ENCODE measurements around the gene KRTAP10-1. TPM values are rescaled to one million over a fixed set of nuclear protein-coding genes. Genes with fewer than 3 reads are reported as not detected.

The KRTAP10-1 gene
- total RNA-seq, 2 experiments from 2014 or later: not detected

DNA sequence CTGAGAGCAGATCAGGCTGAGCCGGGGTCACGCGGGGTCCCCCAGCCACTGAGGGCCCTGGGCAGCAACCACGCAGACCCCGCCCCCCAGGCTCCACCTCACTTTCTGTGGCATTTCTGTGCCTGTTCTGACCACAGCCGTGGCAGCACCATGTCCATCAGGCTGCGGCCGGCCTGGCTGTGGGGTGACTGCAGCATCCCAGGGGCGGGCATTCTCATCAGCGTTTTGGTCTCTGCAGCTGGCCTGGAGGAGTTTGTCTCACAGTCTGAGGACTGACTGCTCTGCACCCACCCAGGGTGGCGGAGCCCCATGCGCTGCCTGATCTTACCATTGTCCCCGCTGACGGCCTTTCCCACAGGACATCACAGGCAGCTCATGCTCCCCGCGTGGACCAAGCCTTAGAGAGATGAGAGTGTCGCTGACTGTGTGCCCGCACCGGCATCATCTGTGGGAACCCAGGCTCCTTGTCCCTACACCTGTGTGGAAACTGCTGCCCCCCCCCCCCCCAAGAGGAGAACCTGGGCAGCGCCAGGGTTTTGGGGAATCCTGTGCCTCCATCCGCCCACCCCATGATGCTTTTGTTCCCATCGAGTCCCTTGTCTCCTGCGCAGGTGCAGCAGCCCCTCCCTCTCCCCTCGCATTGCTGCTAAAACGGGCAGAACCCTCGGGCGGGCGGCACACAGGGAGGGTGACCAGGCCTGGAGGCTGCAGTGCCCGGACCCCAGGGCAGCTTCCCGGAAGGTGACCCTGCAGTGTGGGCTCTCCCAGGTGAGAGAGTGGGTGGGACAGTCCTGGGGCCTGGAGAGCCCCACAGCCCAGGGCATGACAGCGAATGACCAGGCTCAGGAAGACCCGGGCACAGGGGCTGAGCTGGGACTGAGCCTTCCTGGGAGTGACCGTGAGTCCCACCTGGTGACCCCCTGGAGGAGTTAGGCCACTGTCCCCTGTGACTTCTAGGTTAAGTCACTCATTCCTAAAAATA is 1.8 kb downstream of the KRTAP10-1 start:
- CTCF ChIA-PET: no interaction called here
- no peak for DNase-seq
- Mint-ChIP-seq H3K4me1 (ENCODE audit: low read depth) (no peaks in the 10 kb centered on the region), H3K27ac (no peak overlapping the region), H3K4me3 (no peak overlapping the region), H3K36me3 (no peaks in the 10 kb centered on the region), H3K27me3 (peaks cover 1% of the 10 kb centered on the region), H3K9me3 (no peaks in the 10 kb centered on the region)
- intact Hi-C loops (cut with micrococcal nuclease): no loop called here
- POLR2A ChIA-PET: no interaction called here

- peaks cover 1% of the 10 kb centered on the region for H3K27me3 Mint-ChIP-seq
- no peak overlapping the region for H3K4me3 Mint-ChIP-seq
- intact Hi-C loops (cut with micrococcal nuclease): no loop called here
- ChIA-PET CTCF (interaction anchor here (0.6 to 1.0 kb wide), 2 partner anchors 25 to 32 kb away, joined by 5 to 6 read pairs; no protein-coding TSS in a partner anchor), POLR2A (no interaction called here)
- DNase-seq: peak; percentile 3
- no peaks in the 10 kb centered on the region for H3K4me1 Mint-ChIP-seq (ENCODE audit: low read depth)
- no peaks in the 10 kb centered on the region for H3K36me3 Mint-ChIP-seq
- no peaks in the 10 kb centered on the region for H3K9me3 Mint-ChIP-seq
- H3K27ac Mint-ChIP-seq: no peak overlapping the region
These were observed 4.0 kb downstream of the KRTAP10-1 start for GRCh38 chr21:44535963-44536362.

- H3K9me3 Mint-ChIP-seq: no peaks in the 10 kb centered on the region
- H3K27me3 Mint-ChIP-seq: no peaks in the 10 kb centered on the region
- ChIA-PET CTCF (no interaction called here), POLR2A (no interaction called here)
- intact Hi-C loops (cut with micrococcal nuclease): no loop called here
- no peak overlapping the region for H3K27ac Mint-ChIP-seq
- no peaks in the 10 kb centered on the region for H3K4me1 Mint-ChIP-seq (ENCODE audit: low read depth)
- DNase-seq: peak; percentile 23
- no peaks in the 10 kb centered on the region for H3K36me3 Mint-ChIP-seq
- no peak overlapping the region for H3K4me3 Mint-ChIP-seq
These were observed 5.3 kb downstream of the KRTAP10-1 start for GRCh38 chr21:44534688-44535087.

- intact Hi-C loops (cut with micrococcal nuclease): no loop called here
- Mint-ChIP-seq H3K36me3 (no peaks in the 10 kb centered on the region), H3K27me3 (no peaks in the 10 kb centered on the region), H3K4me1 (ENCODE audit: low read depth) (no peaks in the 10 kb centered on the region), H3K9me3 (no peaks in the 10 kb centered on the region), H3K27ac (no peak overlapping the region), H3K4me3 (no peak overlapping the region)
- DNase-seq: no peak
- ChIA-PET CTCF (no interaction called here), POLR2A (no interaction called here)
These were observed 5.9 kb downstream of the KRTAP10-1 start for GRCh38 chr21:44533891-44534627.

GRCh38 chr21:44533121-44533890 is 6.7 kb downstream of the KRTAP10-1 start:
- no peaks in the 10 kb centered on the region for H3K27me3 Mint-ChIP-seq
- H3K27ac Mint-ChIP-seq: no peak overlapping the region
- no peaks in the 10 kb centered on the region for H3K36me3 Mint-ChIP-seq
- intact Hi-C loops (cut with micrococcal nuclease): no loop called here
- no peaks in the 10 kb centered on the region for H3K4me1 Mint-ChIP-seq (ENCODE audit: low read depth)
- no peaks in the 10 kb centered on the region for H3K9me3 Mint-ChIP-seq
- ChIA-PET CTCF (interaction anchor here (0.6 kb wide), 1 partner anchor 60 kb away, joined by 3 read pairs; no protein-coding TSS in a partner anchor), POLR2A (no interaction called here)
- DNase-seq: no peak
- H3K4me3 Mint-ChIP-seq: no peak overlapping the region

- ChIA-PET POLR2A (no interaction called here), CTCF (interaction anchor here (0.6 kb wide), 1 partner anchor 59 kb away, joined by 3 read pairs; no protein-coding TSS in a partner anchor)
- Mint-ChIP-seq H3K9me3 (no peaks in the 10 kb centered on the region), H3K36me3 (no peaks in the 10 kb centered on the region), H3K4me3 (no peak overlapping the region), H3K27ac (no peak overlapping the region), H3K27me3 (no peaks in the 10 kb centered on the region), H3K4me1 (ENCODE audit: low read depth) (no peaks in the 10 kb centered on the region)
- intact Hi-C loops (cut with micrococcal nuclease): no loop called here
- DNase-seq: no peak
These were observed 7.3 kb downstream of the KRTAP10-1 start for GRCh38 chr21:44532712-44533111.

GRCh38 chr21:44531606-44532564 is 8.1 kb downstream of the KRTAP10-1 start:
- H3K27me3 Mint-ChIP-seq: no peaks in the 10 kb centered on the region
- no peak for DNase-seq
- ChIA-PET POLR2A (no interaction called here), CTCF (interaction anchor here (0.6 kb wide), 1 partner anchor 58 kb away, joined by 3 read pairs; no protein-coding TSS in a partner anchor)
- intact Hi-C loops (cut with micrococcal nuclease): no loop called here
- H3K27ac Mint-ChIP-seq: no peak overlapping the region
- H3K4me3 Mint-ChIP-seq: no peak overlapping the region
- no peaks in the 10 kb centered on the region for H3K4me1 Mint-ChIP-seq (ENCODE audit: low read depth)
- H3K9me3 Mint-ChIP-seq: no peaks in the 10 kb centered on the region
- no peaks in the 10 kb centered on the region for H3K36me3 Mint-ChIP-seq

DNA sequence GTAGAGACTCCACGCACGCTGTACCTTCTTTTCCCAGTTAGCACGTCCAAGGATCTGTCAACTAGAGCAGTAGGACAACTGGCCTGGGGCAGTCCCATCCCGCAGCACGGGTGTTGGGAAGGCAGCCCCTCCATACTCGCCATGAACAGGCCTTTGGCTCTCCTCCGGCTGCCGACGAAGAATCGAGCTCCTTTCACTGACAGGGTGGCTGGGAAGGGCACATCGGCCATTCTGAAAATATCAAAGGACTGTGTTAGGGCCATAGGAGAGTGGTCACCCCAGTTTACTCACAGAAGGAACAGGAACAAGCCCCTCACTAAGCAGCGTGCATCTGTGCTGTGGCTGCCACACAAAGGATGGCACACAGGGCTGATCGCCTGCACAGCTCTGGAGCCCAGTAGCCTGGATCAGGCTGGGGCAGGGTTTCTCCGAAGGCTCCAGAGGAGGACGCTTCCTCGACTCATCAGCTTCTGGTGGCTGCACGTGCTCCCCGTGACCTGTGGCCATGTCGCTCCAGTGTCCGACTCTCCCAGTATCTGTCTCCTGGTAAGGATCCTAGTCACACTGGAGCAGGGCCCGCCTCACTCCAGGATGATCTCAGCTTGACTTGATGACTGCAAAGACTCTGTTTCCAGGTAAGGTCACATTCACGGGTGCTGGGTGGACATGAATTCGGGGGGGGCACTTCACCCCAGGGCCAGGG is 8.9 kb downstream of the KRTAP10-1 start:
- ChIA-PET POLR2A (no interaction called here), CTCF (no interaction called here)
- no peaks in the 10 kb centered on the region for H3K27me3 Mint-ChIP-seq
- H3K9me3 Mint-ChIP-seq: no peaks in the 10 kb centered on the region
- intact Hi-C loops (cut with micrococcal nuclease): no loop called here
- no peaks in the 10 kb centered on the region for H3K4me1 Mint-ChIP-seq (ENCODE audit: low read depth)
- no peak for DNase-seq
- no peaks in the 10 kb centered on the region for H3K36me3 Mint-ChIP-seq
- H3K27ac Mint-ChIP-seq: no peak overlapping the region
- H3K4me3 Mint-ChIP-seq: no peak overlapping the region

DNA sequence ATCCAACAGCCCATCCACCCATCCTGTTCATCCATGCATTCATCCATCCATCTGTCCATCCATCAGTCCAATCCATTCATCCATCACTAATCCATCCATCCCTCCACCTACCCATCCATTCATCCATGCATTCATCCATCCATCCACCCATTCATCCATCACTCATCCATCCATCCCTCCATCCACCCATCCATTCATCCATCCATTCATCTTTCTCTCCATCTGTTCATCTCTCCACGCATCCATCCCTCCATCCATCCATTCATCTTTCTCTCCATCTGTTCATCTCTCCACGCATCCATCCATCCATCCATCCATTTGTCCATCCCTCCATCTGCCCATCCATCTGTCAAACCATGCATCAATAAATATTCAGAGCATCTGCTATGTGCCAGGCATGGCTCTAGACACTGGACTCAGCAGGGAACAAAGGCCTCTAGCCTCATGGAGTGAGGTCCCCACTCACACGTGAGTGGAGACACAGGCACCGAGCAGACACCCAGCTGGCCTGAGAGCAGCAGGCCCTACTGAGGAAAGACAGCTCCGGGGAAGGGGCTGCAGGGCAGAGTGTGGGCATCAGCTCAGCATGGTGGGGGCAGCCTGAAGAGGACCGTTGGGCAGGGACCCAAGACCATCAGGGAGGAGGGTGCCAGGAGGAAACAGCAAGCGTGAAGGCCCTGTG is 9.6 kb downstream of the KRTAP10-1 start:
- ChIA-PET POLR2A (no interaction called here), CTCF (no interaction called here)
- no peaks in the 10 kb centered on the region for H3K27me3 Mint-ChIP-seq
- no peak overlapping the region for H3K4me3 Mint-ChIP-seq
- no peaks in the 10 kb centered on the region for H3K4me1 Mint-ChIP-seq (ENCODE audit: low read depth)
- DNase-seq: no peak
- intact Hi-C loops (cut with micrococcal nuclease): no loop called here
- no peaks in the 10 kb centered on the region for H3K9me3 Mint-ChIP-seq
- no peak overlapping the region for H3K27ac Mint-ChIP-seq
- H3K36me3 Mint-ChIP-seq: no peaks in the 10 kb centered on the region

DNA sequence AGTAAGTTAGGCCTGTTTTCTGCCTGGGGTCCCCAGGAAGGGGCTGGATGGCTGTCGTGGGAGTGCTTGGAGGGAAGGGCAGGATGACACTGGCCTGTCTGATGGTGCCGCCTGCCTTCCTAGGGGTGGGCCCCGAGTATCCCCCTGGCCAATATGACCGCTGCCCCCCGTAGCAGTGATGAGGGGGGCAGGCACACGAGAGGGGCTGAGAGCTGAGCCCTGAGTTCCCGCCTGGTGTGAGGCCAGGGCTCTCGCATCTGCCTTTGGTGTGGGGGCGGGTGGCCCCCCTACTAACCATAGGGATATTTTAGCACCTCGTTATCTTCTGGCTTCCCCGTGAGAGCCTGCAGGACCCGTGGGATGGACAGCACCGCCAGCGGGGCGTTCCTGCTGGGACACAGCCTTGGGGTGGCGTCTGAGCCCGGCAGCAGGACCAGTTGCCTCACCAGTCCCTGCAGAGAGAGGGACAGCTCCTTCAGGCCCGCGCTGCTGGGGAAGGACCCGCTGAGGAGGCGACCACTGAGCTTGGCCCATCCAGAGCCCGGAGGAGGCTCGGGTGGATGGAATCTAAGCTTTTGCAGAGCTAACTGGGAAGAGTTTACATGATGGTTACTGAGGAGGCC is 10.4 kb downstream of the KRTAP10-1 start:
- no peaks in the 10 kb centered on the region for H3K4me1 Mint-ChIP-seq (ENCODE audit: low read depth)
- H3K27ac Mint-ChIP-seq: no peak overlapping the region
- ChIA-PET CTCF (no interaction called here), POLR2A (no interaction called here)
- no peaks in the 10 kb centered on the region for H3K36me3 Mint-ChIP-seq
- intact Hi-C loops (cut with micrococcal nuclease): no loop called here
- H3K4me3 Mint-ChIP-seq: no peak overlapping the region
- DNase-seq: no peak
- no peaks in the 10 kb centered on the region for H3K27me3 Mint-ChIP-seq
- H3K9me3 Mint-ChIP-seq: no peaks in the 10 kb centered on the region
